ENCODE results near the gene KLF15.

The KLF15 gene

DNA sequence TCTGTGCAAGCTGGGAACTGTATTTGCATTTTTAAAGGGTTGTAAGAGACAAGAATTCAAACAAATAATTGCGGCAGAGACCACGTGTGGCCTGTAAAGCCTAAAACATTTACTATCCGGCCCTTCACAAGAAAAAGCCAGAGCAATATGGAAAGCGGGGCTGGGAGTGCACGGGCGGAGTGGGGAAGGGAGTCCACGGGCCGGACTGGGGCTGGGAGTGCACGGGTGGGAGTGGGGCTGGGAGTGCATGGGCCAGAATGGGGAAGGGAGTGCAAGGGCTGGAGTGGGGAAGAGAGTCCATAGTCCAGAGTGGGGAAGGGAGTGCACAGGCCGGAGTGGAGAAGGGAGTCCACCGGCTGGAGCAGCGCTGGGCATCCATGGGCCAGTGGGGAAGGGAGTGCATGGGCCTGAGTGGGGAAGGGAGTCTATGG is 41.2 kb downstream of the KLF15 start:
- H3K4me1 ChIP-seq = no peaks in the 10 kb centered on the region
- H3K4me3 ChIP-seq = no peak overlapping the region
- no peaks in the 10 kb centered on the region for H3K27me3 ChIP-seq
- H3K9me3 ChIP-seq = no peaks in the 10 kb centered on the region
- no peak overlapping the region for H3K27ac ChIP-seq
- H3K4me2 ChIP-seq = no peak overlapping the region
- no peak overlapping the region for H3K9ac ChIP-seq
- TF ChIP-seq Cebpa-rat (IDR thresholded peaks at IDR 0.05) = no peak
- H4K20me1 ChIP-seq = no peaks in the 10 kb centered on the region
- no peaks in the 10 kb centered on the region for H3K36me3 ChIP-seq

GRCh38 chr3:126314790-126315658 is 42.2 kb downstream of the KLF15 start:
- Histone ChIP-seq H3K4me2 (no peak overlapping the region), H3K27me3 (no peaks in the 10 kb centered on the region), H3K36me3 (no peaks in the 10 kb centered on the region), H3K9ac (no peak overlapping the region), H3K4me3 (no peak overlapping the region), H4K20me1 (no peaks in the 10 kb centered on the region), H3K27ac (no peak overlapping the region), H3K9me3 (no peaks in the 10 kb centered on the region; the same call in 1 of the 2 replicates), H3K4me1 (no peaks in the 10 kb centered on the region)
- no peak for TF ChIP-seq Cebpa-rat (IDR thresholded peaks at IDR 0.05)

GRCh38 chr3:126314305-126314789 is 42.9 kb downstream of the KLF15 start:
- H3K27ac ChIP-seq = no peak overlapping the region
- no peaks in the 10 kb centered on the region for H3K4me1 ChIP-seq
- H3K4me3 ChIP-seq = no peak overlapping the region
- no peak overlapping the region for H3K4me2 ChIP-seq
- H4K20me1 ChIP-seq = no peaks in the 10 kb centered on the region
- no peaks in the 10 kb centered on the region for H3K36me3 ChIP-seq
- H3K9ac ChIP-seq = no peak overlapping the region
- TF ChIP-seq Cebpa-rat (IDR thresholded peaks at IDR 0.05) = no peak
- H3K9me3 ChIP-seq = no peaks in the 10 kb centered on the region; the same call in 1 of the 2 replicates
- H3K27me3 ChIP-seq = no peaks in the 10 kb centered on the region

GRCh38 chr3:126313580-126314304 is 43.5 kb downstream of the KLF15 start:
- H3K36me3 ChIP-seq = no peaks in the 10 kb centered on the region
- TF ChIP-seq Cebpa-rat (IDR thresholded peaks at IDR 0.05) = no peak
- H3K27me3 ChIP-seq = no peaks in the 10 kb centered on the region
- H3K4me1 ChIP-seq = no peaks in the 10 kb centered on the region
- H3K4me3 ChIP-seq = no peak overlapping the region
- H3K4me2 ChIP-seq = no peak overlapping the region
- no peaks in the 10 kb centered on the region; the same call in 1 of the 2 replicates for H3K9me3 ChIP-seq
- H3K27ac ChIP-seq = no peak overlapping the region
- no peaks in the 10 kb centered on the region for H4K20me1 ChIP-seq
- H3K9ac ChIP-seq = no peak overlapping the region

GRCh38 chr3:126313166-126313565 is 44.0 kb downstream of the KLF15 start:
- H3K9ac ChIP-seq = no peak overlapping the region
- no peaks in the 10 kb centered on the region for H4K20me1 ChIP-seq
- H3K9me3 ChIP-seq = no peaks in the 10 kb centered on the region; the same call in 1 of the 2 replicates
- H3K4me2 ChIP-seq = no peak overlapping the region
- no peak overlapping the region for H3K4me3 ChIP-seq
- no peak for TF ChIP-seq Cebpa-rat (IDR thresholded peaks at IDR 0.05)
- no peaks in the 10 kb centered on the region for H3K27me3 ChIP-seq
- H3K27ac ChIP-seq = no peak overlapping the region
- H3K36me3 ChIP-seq = no peaks in the 10 kb centered on the region
- H3K4me1 ChIP-seq = no peaks in the 10 kb centered on the region

GRCh38 chr3:126312341-126312740 is 44.9 kb downstream of the KLF15 start:
- Histone ChIP-seq H3K4me3 (no peak overlapping the region), H4K20me1 (no peaks in the 10 kb centered on the region), H3K27me3 (no peaks in the 10 kb centered on the region), H3K9ac (no peak overlapping the region), H3K27ac (no peak overlapping the region), H3K4me1 (peaks cover 1% of the 10 kb centered on the region; the same call in 1 of the 2 replicates), H3K36me3 (no peaks in the 10 kb centered on the region), H3K4me2 (no peak overlapping the region), H3K9me3 (no peaks in the 10 kb centered on the region; the same call in 1 of the 2 replicates)
- TF ChIP-seq Cebpa-rat (IDR thresholded peaks at IDR 0.05) = no peak

DNA sequence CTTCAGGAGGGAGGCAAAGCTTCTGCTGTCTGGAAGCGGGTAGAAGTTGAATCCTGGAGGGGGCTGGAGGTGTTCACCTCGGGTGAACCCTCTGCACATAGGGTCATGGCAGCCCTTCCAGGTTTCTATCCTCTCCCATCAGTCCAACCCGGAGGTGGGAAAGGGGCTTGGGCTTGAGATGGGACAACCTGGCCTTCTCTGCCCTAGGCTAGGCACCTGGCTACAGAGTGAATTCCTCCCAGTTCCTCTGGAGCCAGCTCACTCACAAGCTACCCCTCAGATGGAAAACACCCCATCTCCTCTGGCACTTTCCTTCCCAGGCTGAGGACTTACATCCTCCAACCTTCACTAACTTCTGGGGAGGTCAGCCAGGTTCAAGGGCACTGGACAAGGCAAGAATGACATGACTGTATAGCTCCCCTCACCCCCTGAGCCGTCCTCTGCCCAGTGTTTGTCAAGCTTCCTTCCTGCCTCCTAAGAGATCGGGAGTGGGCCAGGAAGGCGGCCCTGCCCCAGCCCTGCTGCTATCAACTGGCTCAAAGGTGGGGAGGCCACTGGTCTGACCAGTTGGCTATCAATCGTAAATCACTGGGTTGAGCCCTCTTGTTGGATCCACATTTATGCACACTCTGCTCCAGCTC is 45.8 kb downstream of the KLF15 start:
- Histone ChIP-seq H4K20me1 (no peaks in the 10 kb centered on the region), H3K4me2 (no peak overlapping the region), H3K27me3 (no peaks in the 10 kb centered on the region), H3K4me3 (no peak overlapping the region), H3K4me1 (peaks cover 10% of the 10 kb centered on the region), H3K9ac (no peak overlapping the region), H3K9me3 (no peaks in the 10 kb centered on the region; the same call in 1 of the 2 replicates), H3K27ac (no peak overlapping the region), H3K36me3 (no peaks in the 10 kb centered on the region)
- TF ChIP-seq Cebpa-rat (IDR thresholded peaks at IDR 0.05) = no peak

- Histone ChIP-seq H4K20me1 (no peaks in the 10 kb centered on the region), H3K27ac (no peak overlapping the region), H3K9ac (no peak overlapping the region), H3K4me1 (peaks cover 11% of the 10 kb centered on the region), H3K9me3 (no peaks in the 10 kb centered on the region; the same call in 1 of the 2 replicates), H3K36me3 (no peaks in the 10 kb centered on the region), H3K4me3 (no peak overlapping the region), H3K4me2 (no peak overlapping the region), H3K27me3 (no peaks in the 10 kb centered on the region)
- TF ChIP-seq Cebpa-rat (IDR thresholded peaks at IDR 0.05) = no peak
These were observed 46.4 kb downstream of the KLF15 start for GRCh38 chr3:126310816-126311215.

DNA sequence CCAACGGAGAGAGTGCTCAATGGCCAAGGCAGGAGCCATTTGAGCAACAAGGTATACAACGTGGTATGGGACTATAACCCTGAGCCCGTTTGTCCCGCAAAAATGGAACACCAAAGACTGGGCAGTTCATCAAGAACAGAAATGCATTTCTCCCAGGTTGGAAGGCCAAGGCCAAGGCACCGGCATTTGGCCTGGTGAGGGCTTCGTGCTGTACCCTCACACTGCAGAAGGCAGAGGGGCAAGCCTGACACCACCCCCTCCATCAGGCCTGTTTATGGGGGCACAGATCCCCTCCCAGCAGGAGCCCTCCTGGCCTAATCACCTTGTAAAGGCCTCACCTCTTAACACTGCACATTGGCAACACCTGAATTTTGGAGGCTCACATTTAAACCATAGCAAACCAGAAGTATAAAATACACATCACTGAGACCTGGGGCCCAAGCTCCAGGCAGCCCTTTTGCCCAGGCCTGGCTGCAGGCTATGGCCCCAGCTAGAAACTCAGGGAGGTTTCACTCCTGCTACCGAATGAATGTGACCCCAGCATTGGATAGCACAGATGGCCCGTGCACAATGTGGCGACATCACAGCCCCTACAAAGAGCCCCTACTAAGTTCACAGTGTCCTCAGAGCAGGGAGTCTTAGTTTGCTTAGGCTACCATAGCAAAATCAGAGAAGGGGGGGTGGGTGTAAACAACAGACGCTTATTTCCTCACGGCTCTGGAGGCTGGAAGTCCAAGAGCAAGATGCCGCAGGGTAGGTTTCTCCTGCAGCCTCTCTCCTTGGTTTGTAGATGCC is 47.1 kb downstream of the KLF15 start:
- Histone ChIP-seq H3K36me3 (no peaks in the 10 kb centered on the region), H3K4me2 (no peak overlapping the region), H3K27ac (no peak overlapping the region), H4K20me1 (no peaks in the 10 kb centered on the region), H3K9ac (no peak overlapping the region), H3K4me3 (no peak overlapping the region), H3K4me1 (peaks cover 11% of the 10 kb centered on the region), H3K27me3 (no peaks in the 10 kb centered on the region), H3K9me3 (no peaks in the 10 kb centered on the region; the same call in 1 of the 2 replicates)
- TF ChIP-seq Cebpa-rat (IDR thresholded peaks at IDR 0.05) = no peak
